Measurements from ENCODE around the gene LRMDA. TPM values are rescaled to one million over a fixed set of nuclear protein-coding genes. Genes with fewer than 3 reads are reported as not detected.

The LRMDA gene
- total and polyA plus RNA-seq, 2 donors (not counting 1 experiment from before 2014, with no cell fraction given) = 0.12 TPM; not detected in 1

DNA sequence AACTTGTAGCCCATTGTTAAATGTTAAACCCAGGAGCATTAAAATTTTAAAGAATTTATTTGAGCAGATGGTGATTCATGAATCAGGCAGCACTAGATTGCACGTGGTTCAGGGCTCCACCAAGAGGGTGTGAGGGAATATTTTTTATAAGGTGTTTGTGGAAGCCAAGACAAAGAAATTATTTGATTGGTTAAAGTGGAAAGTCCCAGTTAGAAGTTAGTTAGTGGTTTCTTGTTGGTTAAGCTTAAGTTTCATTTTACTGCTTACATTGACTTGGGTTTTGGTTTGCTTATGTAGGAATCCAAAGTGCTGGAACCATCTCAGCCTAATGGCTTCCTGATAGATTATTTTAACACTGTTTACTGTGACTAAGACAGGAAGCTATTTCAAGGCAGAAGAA lies 906.2 kb downstream of the LRMDA start:
- WGBS (ENCODE audit: insufficient coverage) = 60% methylated on average over 1 of the region's 1 CpG
- H2AFZ ChIP-seq (ENCODE audit: insufficient read depth, low read depth, low read length, poor library complexity, severe bottlenecking) = no peak overlapping the region
- intact Hi-C loops (cut with micrococcal nuclease) = no loop called here
- TF ChIP-seq, protein P1, sequence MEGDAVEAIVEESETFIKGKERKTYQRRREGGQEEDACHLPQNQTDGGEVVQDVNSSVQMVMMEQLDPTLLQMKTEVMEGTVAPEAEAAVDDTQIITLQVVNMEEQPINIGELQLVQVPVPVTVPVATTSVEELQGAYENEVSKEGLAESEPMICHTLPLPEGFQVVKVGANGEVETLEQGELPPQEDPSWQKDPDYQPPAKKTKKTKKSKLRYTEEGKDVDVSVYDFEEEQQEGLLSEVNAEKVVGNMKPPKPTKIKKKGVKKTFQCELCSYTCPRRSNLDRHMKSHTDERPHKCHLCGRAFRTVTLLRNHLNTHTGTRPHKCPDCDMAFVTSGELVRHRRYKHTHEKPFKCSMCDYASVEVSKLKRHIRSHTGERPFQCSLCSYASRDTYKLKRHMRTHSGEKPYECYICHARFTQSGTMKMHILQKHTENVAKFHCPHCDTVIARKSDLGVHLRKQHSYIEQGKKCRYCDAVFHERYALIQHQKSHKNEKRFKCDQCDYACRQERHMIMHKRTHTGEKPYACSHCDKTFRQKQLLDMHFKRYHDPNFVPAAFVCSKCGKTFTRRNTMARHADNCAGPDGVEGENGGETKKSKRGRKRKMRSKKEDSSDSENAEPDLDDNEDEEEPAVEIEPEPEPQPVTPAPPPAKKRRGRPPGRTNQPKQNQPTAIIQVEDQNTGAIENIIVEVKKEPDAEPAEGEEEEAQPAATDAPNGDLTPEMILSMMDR (IDR thresholded peaks at IDR 0.05) = no peak
- TF ChIP-seq EZH2 (IDR thresholded peaks at IDR 0.05; ENCODE audit: borderline replicate concordance, insufficient read depth, low read depth, low read length, poor library complexity, severe bottlenecking) = no peak
- CTCF ChIA-PET = no interaction called here
- H3K27me3 ChIP-seq (replicated peaks in 1 of 4; ENCODE audit: control extremely low read depth in 1 of 4, control insufficient read depth in 3 of 4, insufficient read depth in 4 of 4, low read length in 3 of 4) = no peaks in the 10 kb centered on the region
- DNase-seq (no peak), ATAC-seq (ENCODE audit: low read depth) (no peak)
- H3K9ac ChIP-seq (ENCODE audit: low read length) = no peak overlapping the region
- Mint-ChIP-seq H3K27me3 (peaks cover 5% of the 10 kb centered on the region), H3K4me1 (no peaks in the 10 kb centered on the region), H3K9me3 (ENCODE audit: insufficient read depth) (peaks cover 4% of the 10 kb centered on the region), H3K4me3 (no peak overlapping the region), H3K27ac (no peak overlapping the region)
- H3K4me2 ChIP-seq (replicated peaks; ENCODE audit: low read depth, low read length, poor library complexity, severe bottlenecking) = no peak overlapping the region
- no peaks in the 10 kb centered on the region for H4K20me1 ChIP-seq (ENCODE audit: control insufficient read depth, insufficient read depth, low read length, poor library complexity, severe bottlenecking)
- no peaks in the 10 kb centered on the region for H3K79me2 ChIP-seq (ENCODE audit: control insufficient read depth, insufficient read depth, low read length)
- no peaks in the 10 kb centered on the region for H3K4me1 ChIP-seq (ENCODE audit: control insufficient read depth in 2 of 2, insufficient read depth in 2 of 2, low read length in 2 of 2)
- POLR2A ChIA-PET = no interaction called here
- no peaks in the 10 kb centered on the region for H3K36me3 ChIP-seq (replicated peaks in 1 of 2; ENCODE audit: control extremely low read depth in 1 of 2, control insufficient read depth in 1 of 2, extremely low read depth in 1 of 2, insufficient read depth in 2 of 2, low read length in 1 of 2)
- no peak overlapping the region for H3K4me3 ChIP-seq (ENCODE audit: control extremely low read depth in 1 of 5, extremely low read depth in 1 of 5, insufficient read depth in 1 of 5, low read depth in 2 of 5, low read length in 4 of 5)
- H3K27ac ChIP-seq (ENCODE audit: low read length in 2 of 2) = no peak overlapping the region
- H3K9me3 ChIP-seq (ENCODE audit: control extremely low read depth in 1 of 3, control insufficient read depth in 2 of 3, insufficient read depth in 1 of 3, low read length in 2 of 3) = peaks cover 0 to 3% (median 0%) of the 10 kb centered on the region in 3 donors

DNA sequence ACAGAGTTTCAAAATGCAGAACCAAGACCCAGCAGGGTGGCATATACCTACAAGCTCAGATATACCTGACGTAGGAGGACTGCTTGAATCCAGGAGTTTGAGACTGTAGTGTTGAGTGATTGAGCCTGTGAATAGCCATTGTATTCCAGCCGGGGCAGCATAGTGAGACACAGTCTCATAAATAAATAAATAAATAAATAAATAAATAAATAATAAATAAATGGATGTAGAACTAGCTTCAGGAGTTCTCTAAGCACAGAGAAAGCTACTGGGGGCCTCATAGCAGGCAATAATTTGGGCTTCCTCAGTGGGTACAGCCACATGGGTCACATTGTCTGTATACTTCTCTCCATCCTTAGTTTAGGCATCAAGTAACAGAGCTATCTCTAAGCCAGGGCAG lies 906.8 kb downstream of the LRMDA start:
- no peak for ATAC-seq (ENCODE audit: low read depth)
- intact Hi-C loops (cut with micrococcal nuclease) = no loop called here
- no peaks in the 10 kb centered on the region for H3K4me1 Mint-ChIP-seq
- no peak overlapping the region for H3K4me3 Mint-ChIP-seq
- no CpG with 5 or more reads among the region's 2 CpGs for WGBS (ENCODE audit: insufficient coverage)
- no peak for DNase-seq
- peaks cover 5% of the 10 kb centered on the region for H3K27me3 Mint-ChIP-seq
- TF ChIP-seq, protein P1 (IDR thresholded peaks at IDR 0.05) = no peak
- no peak for TF ChIP-seq EZH2 (IDR thresholded peaks at IDR 0.05; ENCODE audit: borderline replicate concordance, insufficient read depth, low read depth, low read length, poor library complexity, severe bottlenecking)
- Histone ChIP-seq H3K9me3 (ENCODE audit: control extremely low read depth in 1 of 3, control insufficient read depth in 2 of 3, insufficient read depth in 1 of 3, low read length in 2 of 3) (peaks cover 0 to 3% (median 0%) of the 10 kb centered on the region in 3 donors), H3K4me3 (ENCODE audit: control extremely low read depth in 1 of 5, extremely low read depth in 1 of 5, insufficient read depth in 1 of 5, low read depth in 2 of 5, low read length in 4 of 5) (no peak overlapping the region), H3K27ac (ENCODE audit: low read length in 2 of 2) (no peak overlapping the region), H3K4me2 (replicated peaks; ENCODE audit: low read depth, low read length, poor library complexity, severe bottlenecking) (no peak overlapping the region), H3K79me2 (ENCODE audit: control insufficient read depth, insufficient read depth, low read length) (no peaks in the 10 kb centered on the region), H2AFZ (ENCODE audit: insufficient read depth, low read depth, low read length, poor library complexity, severe bottlenecking) (no peak overlapping the region), H4K20me1 (ENCODE audit: control insufficient read depth, insufficient read depth, low read length, poor library complexity, severe bottlenecking) (no peaks in the 10 kb centered on the region), H3K9ac (ENCODE audit: low read length) (no peak overlapping the region), H3K27me3 (replicated peaks in 1 of 4; ENCODE audit: control extremely low read depth in 1 of 4, control insufficient read depth in 3 of 4, insufficient read depth in 4 of 4, low read length in 3 of 4) (no peaks in the 10 kb centered on the region), H3K36me3 (replicated peaks in 1 of 2; ENCODE audit: control extremely low read depth in 1 of 2, control insufficient read depth in 1 of 2, extremely low read depth in 1 of 2, insufficient read depth in 2 of 2, low read length in 1 of 2) (no peaks in the 10 kb centered on the region), H3K4me1 (ENCODE audit: control insufficient read depth in 2 of 2, insufficient read depth in 2 of 2, low read length in 2 of 2) (no peaks in the 10 kb centered on the region)
- ChIA-PET CTCF (no interaction called here), POLR2A (no interaction called here)
- H3K9me3 Mint-ChIP-seq (ENCODE audit: insufficient read depth) = peaks cover 4% of the 10 kb centered on the region
- H3K27ac Mint-ChIP-seq = no peak overlapping the region
